Mesothelial cell of epicardium (in vitro differentiated cells): Measurements from ENCODE around the gene MALRD1. TPM values are rescaled to one million over a fixed set of nuclear protein-coding genes. Genes with fewer than 3 reads are reported as not detected.

ENCODE experiments used
- DNase-seq, 2 experiments: peaks; one replicate each; pipeline ENCODE4 v3.0.0; 2021; ENCODE audit warnings: low spot score in 2 of 2; ENCODE audit not compliant: unreplicated experiment in 2 of 2
- H3K27ac Mint-ChIP-seq: 2 replicates; pipeline ENCODE4 v1.8.0; 2021; ENCODE audit warnings: mixed read lengths
- H3K27me3 Mint-ChIP-seq: 2 replicates; pipeline ENCODE4 v1.8.0; 2021; ENCODE audit warnings: low read depth, mixed read lengths
- H3K36me3 Mint-ChIP-seq: 2 replicates; pipeline ENCODE4 v1.8.0; 2021; ENCODE audit warnings: mixed read lengths
- H3K4me1 Mint-ChIP-seq: 2 replicates; pipeline ENCODE4 v1.8.0; 2021; ENCODE audit warnings: mixed read lengths
- H3K4me3 Mint-ChIP-seq: 2 replicates; pipeline ENCODE4 v1.8.0; 2021; ENCODE audit warnings: mild to moderate bottlenecking, moderate library complexity, mixed read lengths
- H3K9me3 Mint-ChIP-seq: 2 replicates; pipeline ENCODE4 v1.8.0; 2021; ENCODE audit warnings: mixed read lengths
- CTCF ChIP-seq: fragments of 200-600 bp; sonication (generic); IDR thresholded peaks from one replicate; pipeline ENCODE4 v1.5.0; 2021; ENCODE audit warnings: antibody characterized with exemption; ENCODE audit not compliant: unreplicated experiment
- total RNA-seq: library from RNA; stranded (reverse); gene quantifications from 3 replicates; pipeline ENCODE4 v1.2.1, GENCODE V29; 2021

The MALRD1 gene
- total RNA-seq, 1 donor from 2014 or later, result 11.1 TPM

GRCh38 chr10:19483421-19483820, 434.8 kb downstream of the MALRD1 start:
- no peak for TF ChIP-seq CTCF
- Mint-ChIP-seq H3K4me3 (no peak overlapping the region), H3K36me3 (no peaks in the 10 kb centered on the region), H3K9me3 (peaks cover 17% of the 10 kb centered on the region), H3K27me3 (no peaks in the 10 kb centered on the region), H3K4me1 (peaks cover 3% of the 10 kb centered on the region), H3K27ac (no peak overlapping the region)
- no peak for DNase-seq

GRCh38 chr10:19488592-19489280, 440.1 kb downstream of the MALRD1 start:
- Mint-ChIP-seq H3K4me3 (peak overlapping the region; percentile 69), H3K9me3 (peaks cover 17% of the 10 kb centered on the region), H3K27me3 (no peaks in the 10 kb centered on the region), H3K36me3 (peaks cover 15% of the 10 kb centered on the region), H3K27ac (peak overlapping the region; percentile 89), H3K4me1 (peaks cover 20% of the 10 kb centered on the region)
- peak; percentile 34 to 76 for DNase-seq
- peak; percentile 26 for TF ChIP-seq CTCF

- Mint-ChIP-seq H3K9me3 (peaks cover 19% of the 10 kb centered on the region), H3K4me3 (no peak overlapping the region), H3K4me1 (peaks cover 20% of the 10 kb centered on the region), H3K36me3 (peaks cover 33% of the 10 kb centered on the region), H3K27me3 (no peaks in the 10 kb centered on the region), H3K27ac (no peak overlapping the region)
- no peak for DNase-seq
- TF ChIP-seq CTCF, result no peak
Observed at GRCh38 chr10:19491166-19491565, 442.6 kb downstream of the MALRD1 start.

- TF ChIP-seq CTCF, result no peak
- Mint-ChIP-seq H3K4me1 (peaks cover 12% of the 10 kb centered on the region), H3K4me3 (no peak overlapping the region), H3K36me3 (peaks cover 38% of the 10 kb centered on the region), H3K27me3 (no peaks in the 10 kb centered on the region), H3K27ac (no peak overlapping the region), H3K9me3 (peaks cover 19% of the 10 kb centered on the region)
- DNase-seq, result no peak
Observed at GRCh38 chr10:19493917-19494316, 445.3 kb downstream of the MALRD1 start.

- Mint-ChIP-seq H3K27ac (no peak overlapping the region), H3K9me3 (peaks cover 19% of the 10 kb centered on the region)
Observed at GRCh38 chr10:19497026-19497425, 448.4 kb downstream of the MALRD1 start.

More at GRCh38 chr10:19497026-19497425, 448.4 kb downstream of the MALRD1 start:
- no peak for TF ChIP-seq CTCF
- peaks cover 39% of the 10 kb centered on the region for H3K36me3 Mint-ChIP-seq
- no peak for DNase-seq
- H3K27me3 Mint-ChIP-seq, result no peaks in the 10 kb centered on the region
- no peak overlapping the region for H3K4me3 Mint-ChIP-seq
- no peaks in the 10 kb centered on the region for H3K4me1 Mint-ChIP-seq
